Measurements from ENCODE around the gene ARTN.

The ARTN gene

GRCh38 chr1:43932786-43933385, 715 bp upstream of the ARTN start:
- Histone ChIP-seq H3K4me3 (ENCODE audit: low read depth, low read length, poor library complexity, severe bottlenecking) (peak overlapping the region; percentile 48), H2AFZ (ENCODE audit: low read length) (no peak overlapping the region), H3K27me3 (ENCODE audit: insufficient read depth, low read length) (no peaks in the 10 kb centered on the region), H3K9me2 (ENCODE audit: low read depth, low read length) (no peaks in the 10 kb centered on the region), H3K9ac (ENCODE audit: low read length) (peak overlapping the region; percentile 47; the same call in 1 of the 2 replicates), H3K79me2 (ENCODE audit: insufficient read depth, low read length) (no peaks in the 10 kb centered on the region), H3K36me3 (ENCODE audit: insufficient read depth, low read length) (peaks cover 3% of the 10 kb centered on the region; the same call in 1 of the 2 replicates), H4K20me1 (ENCODE audit: insufficient read depth, low read length) (no peaks in the 10 kb centered on the region), H3K4me1 (ENCODE audit: insufficient read depth, low read length, severe bottlenecking) (peaks cover 35% of the 10 kb centered on the region), H3F3A (ENCODE audit: insufficient read depth, low read length) (no peaks in the 10 kb centered on the region), H3K9me3 (ENCODE audit: low read length) (no peaks in the 10 kb centered on the region), H3K4me2 (ENCODE audit: low read length) (peak overlapping the region; percentile 67), H3K27ac (ENCODE audit: low read depth, low read length, poor library complexity, severe bottlenecking) (peak overlapping the region; percentile 53)
- TF ChIP-seq EZH2 (IDR thresholded peaks at IDR 0.05; ENCODE audit: borderline replicate concordance, low read length) (no peak), CTCF (IDR thresholded peaks at IDR 0.05; ENCODE audit: low read length) (no peak)

- Histone ChIP-seq H3K79me2 (ENCODE audit: insufficient read depth, low read length) (no peaks in the 10 kb centered on the region), H3K4me1 (ENCODE audit: insufficient read depth, low read length, severe bottlenecking) (peaks cover 35% of the 10 kb centered on the region), H3K4me3 (ENCODE audit: low read depth, low read length, poor library complexity, severe bottlenecking) (peak overlapping the region; percentile 48), H3K9me3 (ENCODE audit: low read length) (no peaks in the 10 kb centered on the region), H3F3A (ENCODE audit: insufficient read depth, low read length) (no peaks in the 10 kb centered on the region), H2AFZ (ENCODE audit: low read length) (no peak overlapping the region), H3K9ac (ENCODE audit: low read length) (peak overlapping the region; percentile 54), H3K9me2 (ENCODE audit: low read depth, low read length) (no peaks in the 10 kb centered on the region), H3K27ac (ENCODE audit: low read depth, low read length, poor library complexity, severe bottlenecking) (peak overlapping the region; percentile 44), H3K36me3 (ENCODE audit: insufficient read depth, low read length) (peaks cover 3% of the 10 kb centered on the region; the same call in 1 of the 2 replicates), H3K4me2 (ENCODE audit: low read length) (peak overlapping the region; percentile 67), H4K20me1 (ENCODE audit: insufficient read depth, low read length) (no peaks in the 10 kb centered on the region), H3K27me3 (ENCODE audit: insufficient read depth, low read length) (no peaks in the 10 kb centered on the region)
- TF ChIP-seq CTCF (IDR thresholded peaks at IDR 0.05; ENCODE audit: low read length) (peak; percentile 73), EZH2 (IDR thresholded peaks at IDR 0.05; ENCODE audit: borderline replicate concordance, low read length) (no peak)
Measured at GRCh38 chr1:43934101-43934985, 742 bp downstream of the ARTN start.

GRCh38 chr1:43934986-43935324, 1.4 kb downstream of the ARTN start:
- TF ChIP-seq EZH2 (IDR thresholded peaks at IDR 0.05; ENCODE audit: borderline replicate concordance, low read length) = no peak
- TF ChIP-seq CTCF (IDR thresholded peaks at IDR 0.05; ENCODE audit: low read length) = no peak
- Histone ChIP-seq H3K9ac (ENCODE audit: low read length) (no peak overlapping the region), H3K9me3 (ENCODE audit: low read length) (no peaks in the 10 kb centered on the region), H4K20me1 (ENCODE audit: insufficient read depth, low read length) (no peaks in the 10 kb centered on the region), H3K4me1 (ENCODE audit: insufficient read depth, low read length, severe bottlenecking) (peaks cover 35% of the 10 kb centered on the region), H3K27me3 (ENCODE audit: insufficient read depth, low read length) (no peaks in the 10 kb centered on the region), H2AFZ (ENCODE audit: low read length) (no peak overlapping the region), H3F3A (ENCODE audit: insufficient read depth, low read length) (no peaks in the 10 kb centered on the region), H3K27ac (ENCODE audit: low read depth, low read length, poor library complexity, severe bottlenecking) (no peak overlapping the region), H3K36me3 (ENCODE audit: insufficient read depth, low read length) (peaks cover 3% of the 10 kb centered on the region; the same call in 1 of the 2 replicates), H3K79me2 (ENCODE audit: insufficient read depth, low read length) (no peaks in the 10 kb centered on the region), H3K4me3 (ENCODE audit: low read depth, low read length, poor library complexity, severe bottlenecking) (no peak overlapping the region), H3K9me2 (ENCODE audit: low read depth, low read length) (no peaks in the 10 kb centered on the region), H3K4me2 (ENCODE audit: low read length) (no peak overlapping the region; the same call in 1 of the 2 replicates)
